ENCODE measurements around the gene GSG1. TPM values are rescaled to one million over a fixed set of nuclear protein-coding genes. Genes with fewer than 3 reads are reported as not detected.
"Not testable (repeated sequence)": the region's sequence is repeated elsewhere in the genome, so short reads cannot be mapped to it uniquely, and the experiment has no call there.

GSG1 gene
- polyA plus RNA-seq, 1 donor from 2014 or later, result not detected

DNA sequence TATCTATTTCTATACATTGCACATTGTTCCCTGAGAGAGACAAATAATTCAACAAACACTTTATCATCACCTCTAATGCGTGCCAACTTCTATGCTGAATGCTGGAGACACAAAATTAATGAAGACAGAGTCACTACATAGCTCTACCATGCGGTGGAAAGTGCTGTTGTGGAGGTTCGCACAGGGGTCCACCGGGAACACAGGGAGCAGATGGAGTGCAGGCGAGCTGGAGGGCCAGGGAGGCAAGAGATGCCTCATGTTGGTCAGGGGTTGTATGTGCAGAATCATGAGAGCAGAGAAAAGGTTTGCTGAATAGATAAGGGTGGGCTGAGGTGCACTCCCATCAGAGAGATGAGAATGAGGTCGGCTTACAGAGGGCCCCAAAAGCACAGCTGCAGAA lies 34.1 kb downstream of the GSG1 start:
- H3K9me3 Mint-ChIP-seq, result no peaks in the 10 kb centered on the region
- no peak overlapping the region for H3K4me3 Mint-ChIP-seq
- no peaks in the 10 kb centered on the region for H3K27me3 Mint-ChIP-seq
- peaks cover 7% of the 10 kb centered on the region for H3K36me3 Mint-ChIP-seq
- peak overlapping the region in 1 of 3 donors; percentile 80 for H3K27ac Mint-ChIP-seq
- no peaks in the 10 kb centered on the region for H3K4me1 Mint-ChIP-seq

DNA sequence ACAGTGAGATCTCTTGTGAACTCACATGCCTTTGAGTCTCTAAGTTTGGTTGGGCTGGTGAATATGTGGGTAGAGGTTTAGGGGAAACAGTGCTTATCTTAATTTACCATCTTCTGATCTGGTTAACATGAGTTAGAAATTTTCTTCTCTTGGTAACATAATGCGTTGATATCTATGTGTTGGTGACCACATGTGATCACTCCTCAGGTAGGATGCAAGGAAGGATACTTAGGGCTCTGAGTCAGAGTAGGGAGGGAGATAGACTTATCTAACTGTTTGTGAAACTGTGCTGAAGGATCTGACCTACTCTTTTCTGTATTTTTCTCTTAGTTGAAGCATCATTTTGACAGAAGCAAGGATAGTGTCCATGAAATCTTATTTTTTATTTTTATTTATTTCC lies 36.1 kb downstream of the GSG1 start:
- H3K27ac Mint-ChIP-seq, result peak overlapping the region in 1 of 3 donors; percentile 73
- H3K27me3 Mint-ChIP-seq, result no peaks in the 10 kb centered on the region
- no peaks in the 10 kb centered on the region for H3K4me1 Mint-ChIP-seq
- H3K9me3 Mint-ChIP-seq, result no peaks in the 10 kb centered on the region
- H3K36me3 Mint-ChIP-seq, result peaks cover 13% of the 10 kb centered on the region
- H3K4me3 Mint-ChIP-seq, result no peak overlapping the region

DNA sequence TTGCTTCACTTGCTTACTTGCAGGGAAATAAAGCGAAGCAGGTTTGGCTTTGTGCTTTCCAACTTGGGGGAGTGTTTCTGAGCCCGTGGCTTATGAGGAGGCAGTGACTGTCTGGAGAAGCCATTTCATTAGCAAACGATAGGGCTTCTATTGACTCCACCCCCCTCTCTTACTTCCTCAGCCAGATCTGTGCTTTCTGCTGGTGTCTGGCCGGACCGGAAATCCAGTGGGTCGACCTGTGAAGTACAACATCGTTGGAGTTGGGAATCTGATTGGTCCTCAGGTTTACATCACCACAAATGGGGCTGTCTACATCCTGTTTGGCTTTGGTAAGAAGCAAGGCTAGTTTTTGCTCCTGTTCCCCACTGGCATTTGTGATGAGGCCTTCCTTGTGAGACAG lies 37.0 kb downstream of the GSG1 start:
- H3K4me3 Mint-ChIP-seq, result no peak overlapping the region
- no peaks in the 10 kb centered on the region for H3K4me1 Mint-ChIP-seq
- H3K27ac Mint-ChIP-seq, result peak overlapping the region in 1 of 3 donors; percentile 73
- no peaks in the 10 kb centered on the region for H3K9me3 Mint-ChIP-seq
- H3K27me3 Mint-ChIP-seq, result no peaks in the 10 kb centered on the region
- H3K36me3 Mint-ChIP-seq, result peaks cover 10% of the 10 kb centered on the region

DNA sequence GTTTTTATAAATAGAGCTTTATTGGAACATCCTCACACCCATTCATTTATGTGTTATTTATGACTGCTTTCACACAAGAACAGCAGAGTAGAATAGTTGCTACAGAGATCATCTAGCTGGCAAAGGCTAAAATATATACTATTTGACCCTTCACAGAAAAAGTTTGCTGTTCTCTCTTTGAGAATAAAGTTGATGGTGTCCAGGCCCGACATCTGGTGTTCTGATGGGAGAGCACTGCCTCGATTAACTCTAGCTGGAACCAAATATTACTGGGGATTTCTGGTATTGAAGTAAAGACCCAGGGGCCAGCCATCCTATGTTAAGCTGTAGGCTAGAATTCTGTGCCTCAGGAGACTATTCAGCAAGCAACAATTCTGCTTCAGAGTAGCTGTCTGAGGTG lies 37.5 kb downstream of the GSG1 start:
- H3K4me1 Mint-ChIP-seq, result no peaks in the 10 kb centered on the region
- H3K4me3 Mint-ChIP-seq, result no peak overlapping the region
- no peaks in the 10 kb centered on the region for H3K27me3 Mint-ChIP-seq
- peaks cover 11% of the 10 kb centered on the region for H3K36me3 Mint-ChIP-seq
- no peaks in the 10 kb centered on the region for H3K9me3 Mint-ChIP-seq
- H3K27ac Mint-ChIP-seq, result no peak overlapping the region

GRCh38 chr12:13062669-13063068 lies 40.8 kb downstream of the GSG1 start:
- Mint-ChIP-seq H3K4me3 (no peak overlapping the region), H3K36me3 (peaks cover 17% of the 10 kb centered on the region), H3K27me3 (no peaks in the 10 kb centered on the region), H3K4me1 (no peaks in the 10 kb centered on the region), H3K9me3 (no peaks in the 10 kb centered on the region), H3K27ac (no peak overlapping the region)

DNA sequence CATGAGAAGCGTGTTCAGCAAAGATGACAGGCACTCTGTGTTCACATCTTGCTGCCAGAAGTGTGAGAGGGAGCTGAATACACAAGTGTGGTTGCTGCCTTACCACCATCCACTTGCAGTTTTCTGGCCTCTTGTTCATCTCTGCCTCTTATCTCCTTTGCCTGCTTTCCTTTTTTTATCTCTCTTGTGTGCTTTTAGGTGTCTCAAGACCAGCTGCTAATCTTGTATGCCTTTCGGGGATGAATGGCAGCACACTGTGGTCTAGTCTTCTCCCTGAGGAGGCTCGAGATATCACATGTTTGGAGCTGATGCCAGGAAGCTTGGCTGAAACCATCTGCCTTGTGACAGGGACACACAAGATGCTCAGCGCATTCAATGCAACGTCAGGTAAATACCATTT lies 42.1 kb downstream of the GSG1 start:
- Mint-ChIP-seq H3K27ac (peak overlapping the region in 1 of 3 donors; percentile 50), H3K9me3 (no peaks in the 10 kb centered on the region), H3K36me3 (peaks cover 17% of the 10 kb centered on the region)

GRCh38 chr12:13060581-13060980 lies 42.9 kb downstream of the GSG1 start:
- peak overlapping the region in 1 of 3 donors; percentile 50 for H3K27ac Mint-ChIP-seq
- no peaks in the 10 kb centered on the region for H3K9me3 Mint-ChIP-seq
- peaks cover 23% of the 10 kb centered on the region for H3K36me3 Mint-ChIP-seq
- H3K4me1 Mint-ChIP-seq, result no peaks in the 10 kb centered on the region
- H3K4me3 Mint-ChIP-seq, result no peak overlapping the region
- no peaks in the 10 kb centered on the region for H3K27me3 Mint-ChIP-seq

More for the DNA sequence above, 42.1 kb downstream of the GSG1 start:
- no peaks in the 10 kb centered on the region for H3K4me1 Mint-ChIP-seq
- H3K4me3 Mint-ChIP-seq, result no peak overlapping the region
- H3K27me3 Mint-ChIP-seq, result no peaks in the 10 kb centered on the region

DNA sequence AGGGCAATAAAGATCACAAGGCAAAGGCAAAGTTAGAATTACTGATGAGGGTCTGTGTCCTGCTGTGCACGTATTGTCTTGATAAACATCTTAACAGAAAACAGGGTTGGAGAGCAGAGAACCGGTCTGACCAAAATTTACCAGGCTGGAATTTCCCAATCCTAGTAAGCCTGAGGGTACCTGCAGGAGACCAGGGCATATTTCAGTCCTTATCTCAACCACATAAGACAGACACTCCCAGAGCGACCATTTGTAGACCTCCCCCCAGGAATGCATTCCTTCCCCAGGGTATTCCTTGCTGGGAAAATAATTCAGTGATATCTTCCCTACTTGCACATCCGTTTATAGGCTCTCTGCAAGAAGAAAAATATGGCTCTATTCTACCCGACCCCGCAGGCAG lies 49.9 kb downstream of the GSG1 start:
- H3K4me1 Mint-ChIP-seq, H3K27me3 Mint-ChIP-seq, H3K9me3 Mint-ChIP-seq, H3K27ac Mint-ChIP-seq: not testable (repeated sequence)
- H3K4me3 Mint-ChIP-seq, result peak overlapping the region in 1 of 4 donors; percentile 54
- H3K36me3 Mint-ChIP-seq, result peaks cover 14% of the 10 kb centered on the region

DNA sequence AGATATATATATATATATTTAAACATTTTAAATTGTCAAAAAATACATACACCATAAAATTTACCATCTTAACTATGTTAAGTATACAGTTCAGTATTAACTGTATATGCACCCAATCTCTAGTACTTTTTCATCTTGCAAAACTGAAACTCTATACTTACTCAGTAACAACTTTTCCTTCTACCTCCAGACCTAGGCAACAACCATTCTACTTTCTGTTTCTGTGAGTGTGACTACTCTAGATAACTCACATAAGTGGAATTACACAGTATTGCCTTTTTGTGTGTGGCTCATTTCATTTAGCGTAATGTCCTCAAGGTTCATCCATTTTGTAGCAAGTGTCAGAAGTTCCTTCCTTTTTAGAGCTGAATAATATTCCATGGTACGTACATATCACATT lies 51.0 kb downstream of the GSG1 start:
- H3K27ac Mint-ChIP-seq, result no peak overlapping the region
- no peaks in the 10 kb centered on the region for H3K4me1 Mint-ChIP-seq
- no peaks in the 10 kb centered on the region for H3K27me3 Mint-ChIP-seq
- no peak overlapping the region for H3K4me3 Mint-ChIP-seq
- H3K36me3 Mint-ChIP-seq, result peaks cover 10% of the 10 kb centered on the region
- H3K9me3 Mint-ChIP-seq, result peaks cover 0 to 4% (median 0%) of the 10 kb centered on the region in 3 donors

DNA sequence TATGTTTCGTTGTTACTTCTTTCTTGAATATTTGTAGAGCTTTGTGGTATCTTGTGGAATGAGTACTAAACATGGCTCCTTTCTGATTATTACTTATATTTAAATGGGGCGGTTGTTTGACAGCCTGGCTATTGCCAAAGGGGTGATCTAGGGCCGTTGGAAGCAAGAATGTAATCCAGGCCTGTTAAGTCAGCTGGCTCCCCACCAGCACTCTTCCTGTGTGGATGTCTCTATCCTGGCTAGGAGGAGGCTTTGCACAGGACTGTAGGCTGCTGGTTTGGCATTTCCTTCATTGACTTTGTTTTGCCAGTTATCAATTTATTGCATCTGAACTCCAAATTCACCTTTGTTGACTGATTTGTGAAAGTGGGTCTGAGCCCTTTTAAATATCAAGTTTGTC lies 53.7 kb downstream of the GSG1 start:
- peaks cover 0 to 4% (median 0%) of the 10 kb centered on the region in 3 donors for H3K9me3 Mint-ChIP-seq
- H3K4me3 Mint-ChIP-seq, result no peak overlapping the region
- H3K27me3 Mint-ChIP-seq, result no peaks in the 10 kb centered on the region
- peaks cover 2 to 13% (median 9%) of the 10 kb centered on the region in 3 donors for H3K4me1 Mint-ChIP-seq
- H3K27ac Mint-ChIP-seq, result no peak overlapping the region
- H3K36me3 Mint-ChIP-seq, result peaks cover 1% of the 10 kb centered on the region

GRCh38 chr12:13046964-13047363 lies 56.5 kb downstream of the GSG1 start:
- no peaks in the 10 kb centered on the region for H3K9me3 Mint-ChIP-seq
- H3K4me1 Mint-ChIP-seq, result peaks cover 5 to 15% (median 10%) of the 10 kb centered on the region in 3 donors
- peaks cover 1% of the 10 kb centered on the region for H3K27me3 Mint-ChIP-seq
- no peaks in the 10 kb centered on the region for H3K36me3 Mint-ChIP-seq
- peak overlapping the region in 1 of 4 donors; percentile 90 for H3K4me3 Mint-ChIP-seq
- H3K27ac Mint-ChIP-seq, result no peak overlapping the region

- H3K4me1 Mint-ChIP-seq, result peaks cover 5 to 15% (median 11%) of the 10 kb centered on the region in 3 donors
- H3K27ac Mint-ChIP-seq, result peak overlapping the region in 1 of 3 donors; percentile 44
- no peaks in the 10 kb centered on the region for H3K36me3 Mint-ChIP-seq
- H3K27me3 Mint-ChIP-seq, result peaks cover 1% of the 10 kb centered on the region
- H3K4me3 Mint-ChIP-seq, result peak overlapping the region in 3 of 4 donors; percentile 90 to 95 (median 92)
- no peaks in the 10 kb centered on the region for H3K9me3 Mint-ChIP-seq
Observed at GRCh38 chr12:13045816-13046215, 57.7 kb downstream of the GSG1 start.

- peaks cover 1% of the 10 kb centered on the region for H3K27me3 Mint-ChIP-seq
- H3K4me3 Mint-ChIP-seq, result peak overlapping the region; percentile 85 to 95 (median 91)
- H3K27ac Mint-ChIP-seq, result no peak overlapping the region
- no peaks in the 10 kb centered on the region for H3K36me3 Mint-ChIP-seq
- H3K9me3 Mint-ChIP-seq, result no peaks in the 10 kb centered on the region
- peaks cover 6 to 15% (median 12%) of the 10 kb centered on the region in 3 donors for H3K4me1 Mint-ChIP-seq
Observed at GRCh38 chr12:13044906-13045299, 58.6 kb downstream of the GSG1 start.

- Mint-ChIP-seq H3K27me3 (peaks cover 1% of the 10 kb centered on the region), H3K9me3 (no peaks in the 10 kb centered on the region), H3K4me3 (peak within 1 kb of the TSS; percentile 85 to 95 (median 91)), H3K36me3 (no peaks in the 10 kb centered on the region), H3K4me1 (peaks cover 13 to 17% (median 15%) of the 10 kb centered on the region in 3 donors), H3K27ac (no peak within 1 kb of the TSS)
Observed at GRCh38 chr12:13044002-13044905, 59.2 kb downstream of the GSG1 start, which contains the start of gene FAM234B. FAM234B (plus strand) TSS chr12:13044381; CDS start chr12:13044404, 23 bp downstream.

DNA sequence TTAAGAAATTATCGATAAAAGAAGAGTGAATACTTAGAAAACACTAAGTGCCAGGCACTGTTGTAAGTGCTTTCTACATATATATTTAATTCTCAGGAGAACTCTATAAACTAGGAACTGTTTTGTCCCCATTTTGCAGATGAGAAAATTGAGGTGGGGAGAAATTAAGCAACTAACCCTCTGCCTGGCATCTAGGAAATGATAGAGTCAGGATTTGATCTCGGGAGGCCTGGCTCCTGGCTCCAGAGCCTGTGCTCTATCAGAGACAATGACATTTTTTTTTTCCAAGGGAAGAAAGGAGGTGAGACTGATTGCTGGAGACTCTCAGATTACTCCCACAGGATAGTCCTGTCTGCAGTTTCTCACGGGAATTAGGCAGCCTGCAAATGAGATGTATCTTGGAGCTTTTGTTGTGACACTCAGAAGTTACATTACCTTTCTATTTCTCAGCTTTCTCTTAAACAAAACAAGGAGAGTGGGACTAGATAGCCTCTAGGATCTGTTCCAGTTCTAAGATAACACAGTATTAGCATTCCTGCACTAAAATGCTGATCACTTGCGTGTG lies 60.7 kb downstream of the GSG1 start:
- no peak overlapping the region for H3K27ac Mint-ChIP-seq
- peaks cover 1% of the 10 kb centered on the region for H3K27me3 Mint-ChIP-seq
- H3K9me3 Mint-ChIP-seq, result no peaks in the 10 kb centered on the region
- H3K4me3 Mint-ChIP-seq, result peak overlapping the region in 1 of 4 donors; percentile 90
- no peaks in the 10 kb centered on the region for H3K36me3 Mint-ChIP-seq
- H3K4me1 Mint-ChIP-seq, result peaks cover 15 to 21% (median 15%) of the 10 kb centered on the region in 3 donors
